Stomach (tissue), 9 donors: ENCODE data around the gene DNAJC16. TPM values are rescaled to one million over a fixed set of nuclear protein-coding genes. Genes with fewer than 3 reads are reported as not detected.

Experiments used
- DNase-seq, 2 donors: peaks; one replicate each; pipeline versions ENCODE4 v3.0.0 to v3.0.0-alpha.2; 2013 to 2019
- H3K27ac ChIP-seq, 5 donors: fragments of 200-600 bp in 4 of 5; sonication (generic) in 4 of 5; one replicate each; pipeline ENCODE4 v1.5.1; 2013 to 2019; ENCODE audit warnings: mild to moderate bottlenecking in 1 of 5, moderate library complexity in 1 of 5
- H3K27me3 ChIP-seq, 3 donors: fragments of 200-600 bp; sonication (generic); one replicate each; pipeline ENCODE4 v1.5.1; 2017 to 2019; ENCODE audit warnings: mixed run types in 1 of 3
- H3K36me3 ChIP-seq, 4 donors: fragments of 200-600 bp; sonication (generic); 1 replicate in 3 of 4; 2 replicates in 1 of 4; pipeline ENCODE4 v1.5.1; 2016 to 2019
- H3K4me1 ChIP-seq, 4 donors: fragments of 200-600 bp; sonication (generic); one replicate each; pipeline ENCODE4 v1.5.1; 2016 to 2019
- H3K4me3 ChIP-seq, 4 donors: fragments of 200-600 bp; sonication (generic) in 3 of 4; one replicate each; pipeline ENCODE4 v1.5.1; 2016 to 2019; ENCODE audit warnings: mild to moderate bottlenecking in 1 of 4
- H3K9me3 ChIP-seq, 4 donors: fragments of 200-600 bp; sonication (generic); one replicate each; pipeline ENCODE4 v1.5.1; 2016 to 2019
- EP300 ChIP-seq: sonication (generic); formaldehyde crosslinking; IDR thresholded peaks from one replicate; pipeline ENCODE4 v1.6.1; 2017; ENCODE audit warnings: antibody characterized with exemption
- POLR2A ChIP-seq, 4 donors: fragments of 450-650 bp; IDR thresholded peaks; one replicate each; pipeline ENCODE4 v1.6.1; 2016; ENCODE audit warnings: antibody characterized with exemption in 4 of 4, control low read depth in 2 of 4, mild to moderate bottlenecking in 1 of 4, moderate library complexity in 1 of 4
- POLR2AphosphoS5 ChIP-seq, 3 donors: sonication (generic); formaldehyde crosslinking; IDR thresholded peaks; one replicate each; pipeline ENCODE4 v1.6.1; 2016; ENCODE audit warnings: antibody characterized with exemption in 3 of 3
- WGBS, 5 donors: extraction: QIAGEN DNeasy Blood & Tissue Kit in 3 of 5; methylation state at CpG; one replicate each; pipeline versions ENCODE4 v1.1.5 to v1.1.7; 2013 to 2018; 5-methylcytosine and 5-hydroxymethylcytosine counted together
- intact Hi-C: fragments of 100-400 bp; cut with DNase I; formaldehyde crosslinking; loops from one replicate; pipeline ENCODE4 v1.15.1; 2023; ENCODE audit warnings: low total_unique reads
- polyA plus RNA-seq, 3 donors: library from polyadenylated mRNA; stranded (reverse); fragments of 200-250 nt; gene quantifications; one replicate each; pipeline ENCODE4 v1.2.3, GENCODE V29; 2013
- small RNA-seq, 4 donors: library from RNA; depleted of rRNA; stranded (forward); fragments of <200 nt; gene quantifications; one replicate each; pipeline ENCODE3, GENCODE V24; 2016
- total RNA-seq, 5 donors: library from RNA; depleted of rRNA; stranded (reverse); fragments of >200 nt; gene quantifications; one replicate each; pipeline versions ENCODE4 v1.1.0 to v1.2.3, GENCODE V29; 2014 to 2016
- TF ChIP-seq, protein P1 (sequence below), 7 experiments: fragments of 450-650 bp in 4 of 7; fragments of 200-600 bp in 3 of 7; sonication (generic) in 3 of 7; IDR thresholded peaks; one replicate each; pipeline ENCODE4 v1.5.1; 2016 to 2019; ENCODE audit warnings: antibody characterized with exemption in 7 of 7, control low read depth in 2 of 7, mild to moderate bottlenecking in 1 of 7
- donor health status: healthy with polysubstance abuse.
- donor health status: Bipolar disorder and iron deficiency.
- donor health status: healthy.

Gene DNAJC16
- total and polyA plus RNA-seq, 8 donors: 1.8 to 26.4 (median 8.9) TPM

GRCh38 chr1:15625056-15625917 is 98.6 kb downstream of the DNAJC16 start:
- Histone ChIP-seq H3K4me3 (no peak overlapping the region), H3K36me3 (peaks cover 16 to 35% (median 34%) of the 10 kb centered on the region in 4 donors), H3K27ac (no peak overlapping the region), H3K4me1 (peaks cover 16 to 79% (median 46%) of the 10 kb centered on the region in 4 donors), H3K27me3 (no peaks in the 10 kb centered on the region), H3K9me3 (no peaks in the 10 kb centered on the region)
- intact Hi-C loops: no loop called here
- TF ChIP-seq, protein P1, sequence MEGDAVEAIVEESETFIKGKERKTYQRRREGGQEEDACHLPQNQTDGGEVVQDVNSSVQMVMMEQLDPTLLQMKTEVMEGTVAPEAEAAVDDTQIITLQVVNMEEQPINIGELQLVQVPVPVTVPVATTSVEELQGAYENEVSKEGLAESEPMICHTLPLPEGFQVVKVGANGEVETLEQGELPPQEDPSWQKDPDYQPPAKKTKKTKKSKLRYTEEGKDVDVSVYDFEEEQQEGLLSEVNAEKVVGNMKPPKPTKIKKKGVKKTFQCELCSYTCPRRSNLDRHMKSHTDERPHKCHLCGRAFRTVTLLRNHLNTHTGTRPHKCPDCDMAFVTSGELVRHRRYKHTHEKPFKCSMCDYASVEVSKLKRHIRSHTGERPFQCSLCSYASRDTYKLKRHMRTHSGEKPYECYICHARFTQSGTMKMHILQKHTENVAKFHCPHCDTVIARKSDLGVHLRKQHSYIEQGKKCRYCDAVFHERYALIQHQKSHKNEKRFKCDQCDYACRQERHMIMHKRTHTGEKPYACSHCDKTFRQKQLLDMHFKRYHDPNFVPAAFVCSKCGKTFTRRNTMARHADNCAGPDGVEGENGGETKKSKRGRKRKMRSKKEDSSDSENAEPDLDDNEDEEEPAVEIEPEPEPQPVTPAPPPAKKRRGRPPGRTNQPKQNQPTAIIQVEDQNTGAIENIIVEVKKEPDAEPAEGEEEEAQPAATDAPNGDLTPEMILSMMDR (IDR thresholded peaks at IDR 0.05): no peak
- TF ChIP-seq POLR2A (IDR thresholded peaks at IDR 0.05) (no peak), POLR2AphosphoS5 (IDR thresholded peaks at IDR 0.05) (no peak), EP300 (no peak)
- DNase-seq: no peak
- 77 to 79% (median 78%) methylated on average over 13 of the region's 13 CpGs for WGBS, 5 donors

Small RNA genes within 50 kb of the gene (small RNA-seq; reads per million reads assigned to genes)
- gene CD24P1: 0 reads per million in 4 donors
- gene RNU7-179P: 0 reads per million in 4 donors
- gene SCARNA21B: 0 reads per million in 4 donors

Other genes starting within 250 kb of the DNAJC16 start
- 100 to 1,000 TPM in 2 of 5 donors, 10 to 100 TPM in 3; 36.2 to 191 (median 67.0) TPM for gene EFHD2, start 117.0 kb upstream of the DNAJC16 start, total RNA-seq
- gene EFHD2, start 117.0 kb upstream of the DNAJC16 start, polyA plus RNA-seq: 100 to 1,000 TPM in 2 of 3 donors, 10 to 100 TPM in 1; 64.5 to 169 (median 101) TPM
- not detected for gene CTRC, start 88.4 kb upstream of the DNAJC16 start, total RNA-seq
- 1 to 10 TPM in 2 of 3 donors, under 1 TPM in 1; 0.88 to 9.8 (median 3.2) TPM for gene CTRC, start 88.4 kb upstream of the DNAJC16 start, polyA plus RNA-seq
- gene CELA2A, start 70.1 kb upstream of the DNAJC16 start, total RNA-seq: under 1 TPM in 1 of 5 donors, not detected in 4; 0.55 TPM
- 1 to 10 TPM in 2 of 3 donors, under 1 TPM in 1; 0.43 to 3.1 (median 1.6) TPM for gene CELA2A, start 70.1 kb upstream of the DNAJC16 start, polyA plus RNA-seq
- not detected for gene CELA2B, start 50.7 kb upstream of the DNAJC16 start, total RNA-seq
- gene CELA2B, start 50.7 kb upstream of the DNAJC16 start, polyA plus RNA-seq: not detected
- gene CASP9, start 2.6 kb upstream of the DNAJC16 start, total RNA-seq: 100 to 1,000 TPM in 1 of 5 donors, 10 to 100 TPM in 2, 1 to 10 TPM in 2; 8.3 to 125 (median 23.9) TPM
- gene CASP9, start 2.6 kb upstream of the DNAJC16 start, polyA plus RNA-seq: 10 to 100 TPM in 2 of 3 donors, 1 to 10 TPM in 1; 9.5 to 16.6 (median 16.0) TPM
- gene AGMAT, start 58.2 kb downstream of the DNAJC16 start, total RNA-seq: 1 to 10 TPM in 2 of 5 donors, under 1 TPM in 1, not detected in 2; 0.14 to 9.8 (median 4.6) TPM
- under 1 TPM; 0.35 to 0.56 (median 0.46) TPM for gene AGMAT, start 58.2 kb downstream of the DNAJC16 start, polyA plus RNA-seq
- gene DDI2, start 90.6 kb downstream of the DNAJC16 start, total RNA-seq: 100 to 1,000 TPM in 1 of 5 donors, 10 to 100 TPM in 4; 12.7 to 261 (median 42.8) TPM
- 1 to 10 TPM; 3.1 to 5.0 (median 4.1) TPM for gene DDI2, start 90.6 kb downstream of the DNAJC16 start, polyA plus RNA-seq
- gene PLEKHM2, start 157.5 kb downstream of the DNAJC16 start, total RNA-seq: 10 to 100 TPM; 22.3 to 63.0 (median 36.2) TPM
- gene PLEKHM2, start 157.5 kb downstream of the DNAJC16 start, polyA plus RNA-seq: 10 to 100 TPM; 19.3 to 33.9 (median 25.2) TPM
- 10 to 100 TPM in 2 of 5 donors, 1 to 10 TPM in 2, not detected in 1; 1.8 to 16.9 (median 7.5) TPM for gene SLC25A34, start 209.4 kb downstream of the DNAJC16 start, total RNA-seq
- 1 to 10 TPM in 2 of 3 donors, under 1 TPM in 1; 0.75 to 4.1 (median 1.9) TPM for gene SLC25A34, start 209.4 kb downstream of the DNAJC16 start, polyA plus RNA-seq
- gene TMEM82, start 215.7 kb downstream of the DNAJC16 start, total RNA-seq: 1 to 10 TPM in 2 of 5 donors, not detected in 3; 2.2 to 4.9 TPM
- under 1 TPM in 2 of 3 donors, not detected in 1; 0.10 to 0.75 TPM for gene TMEM82, start 215.7 kb downstream of the DNAJC16 start, polyA plus RNA-seq
- 10 to 100 TPM; 47.0 to 92.1 (median 81.3) TPM for gene FBLIM1, start 231.9 kb downstream of the DNAJC16 start, total RNA-seq
- 100 to 1,000 TPM in 1 of 3 donors, 10 to 100 TPM in 2; 17.5 to 128 (median 44.6) TPM for gene FBLIM1, start 231.9 kb downstream of the DNAJC16 start, polyA plus RNA-seq